NOMO-1 treated with dmso at 0.1 percent for 144 hours (cell line): Measurements from ENCODE around the gene DIRAS2.

Experiments used
- DNase-seq: peaks from one replicate; lab custom pipeline; 2025; ENCODE audit not compliant: unreplicated experiment; lab: John Stamatoyannopoulos, UW

DIRAS2 gene

DNA sequence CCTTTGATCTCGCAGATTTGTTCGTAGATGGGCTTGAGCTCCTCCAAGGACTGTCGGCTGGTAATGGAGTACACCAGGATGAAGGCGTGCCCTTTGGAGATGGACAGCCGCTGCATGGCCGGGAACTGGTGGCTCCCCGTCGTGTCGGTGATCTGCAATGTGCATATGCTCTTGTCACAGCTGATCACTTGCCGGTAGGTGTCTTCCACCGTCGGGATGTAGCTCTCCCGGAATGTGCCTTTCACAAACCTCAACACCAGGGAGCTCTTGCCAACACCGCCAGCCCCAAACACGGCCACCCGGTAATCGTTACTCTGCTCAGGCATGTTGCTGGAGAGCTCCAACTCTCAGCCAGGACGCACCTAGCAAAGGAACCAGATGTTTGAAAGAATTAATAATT is 29.1 kb downstream of the DIRAS2 start:
- DNase-seq = no peak

DNA sequence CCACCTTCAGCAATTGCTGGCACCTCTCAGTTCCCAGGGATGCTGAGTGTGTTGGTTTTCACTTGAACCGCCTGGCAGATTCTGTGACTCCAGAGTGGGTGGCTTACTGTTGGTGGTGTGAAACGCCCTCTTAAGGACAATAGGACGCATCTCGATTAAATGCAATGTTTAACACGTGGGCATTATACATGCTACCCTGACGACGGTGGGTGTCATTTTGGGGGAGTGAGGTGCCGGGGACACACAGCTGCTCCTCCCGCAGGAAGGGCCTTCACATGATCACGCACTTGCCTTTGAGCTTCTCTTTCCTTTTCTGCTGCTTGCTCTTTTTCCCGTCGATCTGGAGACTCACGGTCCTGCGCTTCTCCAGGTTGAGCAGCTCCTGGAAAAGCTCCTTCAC is 29.7 kb downstream of the DIRAS2 start:
- no peak for DNase-seq

DNA sequence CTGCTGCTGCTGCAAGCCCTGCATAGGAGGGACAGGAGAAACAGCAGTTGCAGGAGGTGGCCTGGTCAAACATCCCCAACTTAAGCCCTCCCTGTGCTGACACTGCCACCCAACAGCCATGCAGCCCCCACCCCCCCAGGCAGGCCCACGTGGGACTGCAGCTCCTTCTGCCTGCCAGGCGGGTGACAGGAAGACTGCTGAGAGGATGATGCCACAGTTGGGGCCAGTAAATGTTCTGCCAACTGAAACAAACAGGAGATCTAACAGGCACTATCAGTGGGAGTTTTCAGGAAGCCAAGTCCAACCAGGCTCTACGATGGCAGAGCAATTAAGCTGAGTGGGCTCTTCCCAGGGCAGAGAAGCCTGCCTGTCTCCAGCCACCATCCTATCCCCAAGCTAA is 31.1 kb downstream of the DIRAS2 start:
- no peak for DNase-seq

- no peak for DNase-seq
Observed at GRCh38 chr9:90611121-90611520, 31.5 kb downstream of the DIRAS2 start.

- DNase-seq = no peak
Observed at GRCh38 chr9:90607701-90608516, 34.7 kb downstream of the DIRAS2 start.

DNA sequence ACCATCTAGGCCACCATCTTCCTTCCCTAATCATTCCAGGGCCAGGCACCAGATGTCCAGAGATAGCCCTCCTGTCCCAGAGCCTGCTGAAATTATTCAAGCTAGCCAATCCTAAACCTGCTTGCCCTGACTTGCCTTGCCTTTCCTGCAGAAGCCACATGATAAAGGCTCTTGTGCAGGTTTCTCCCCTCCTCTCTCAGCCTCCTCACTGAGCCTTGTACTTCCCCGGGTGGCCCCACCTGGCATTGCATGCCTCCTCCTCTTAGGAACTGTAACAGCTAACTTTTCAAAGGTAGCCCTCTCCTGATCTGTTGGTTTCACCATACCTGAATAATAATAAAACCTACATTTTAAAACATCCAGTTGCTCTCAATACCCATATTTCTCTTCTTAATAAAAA is 42.6 kb downstream of the DIRAS2 start:
- no peak for DNase-seq

GRCh38 chr9:90598191-90598590 is 44.4 kb downstream of the DIRAS2 start:
- no peak for DNase-seq

GRCh38 chr9:90593646-90594045 is 49.0 kb downstream of the DIRAS2 start:
- DNase-seq = no peak

DNA sequence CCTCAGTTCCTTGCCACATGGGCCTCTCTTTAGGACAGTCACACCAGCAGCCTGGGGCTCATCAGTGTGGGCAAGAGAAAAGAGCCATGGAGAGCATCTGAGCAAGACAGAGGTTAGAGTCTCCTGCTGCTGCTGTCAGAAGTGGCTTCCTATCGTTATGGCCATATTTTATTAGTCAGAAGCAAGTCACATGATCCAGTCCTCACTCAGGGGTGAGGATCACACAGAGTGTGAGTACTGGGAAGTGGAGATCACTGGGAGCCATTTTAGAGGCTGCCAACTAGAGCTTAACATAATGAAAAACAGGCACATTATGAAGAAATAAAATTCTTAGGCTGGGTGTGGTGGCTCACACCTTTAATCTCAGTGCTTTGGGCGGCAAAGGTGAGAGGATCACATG is 62.0 kb downstream of the DIRAS2 start:
- no peak for DNase-seq

DNA sequence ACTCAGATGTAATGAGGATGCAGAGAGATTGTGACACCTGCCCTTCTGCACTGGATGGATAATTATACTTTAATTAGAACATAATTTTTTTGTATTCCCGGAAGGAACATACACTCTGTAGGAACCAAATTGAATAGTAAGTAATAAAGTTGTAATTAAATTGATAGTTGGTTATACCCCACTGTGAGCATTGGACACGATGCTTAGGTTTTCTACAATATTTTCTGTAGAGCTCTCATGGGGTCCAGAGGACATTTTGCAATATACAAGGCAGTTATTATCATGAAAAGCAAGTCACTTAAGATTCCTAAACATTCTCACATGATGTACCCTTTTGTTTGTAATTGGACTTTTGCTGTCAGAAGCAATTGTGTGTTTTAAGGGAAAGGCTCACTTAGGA is 63.4 kb downstream of the DIRAS2 start:
- no peak for DNase-seq

- no peak for DNase-seq
Observed at GRCh38 chr9:90578126-90578815, 64.4 kb downstream of the DIRAS2 start.

GRCh38 chr9:90569511-90569910 is 73.1 kb downstream of the DIRAS2 start:
- DNase-seq = peak; percentile 57

GRCh38 chr9:90568667-90569066 is 74.0 kb downstream of the DIRAS2 start:
- DNase-seq = no peak

DNA sequence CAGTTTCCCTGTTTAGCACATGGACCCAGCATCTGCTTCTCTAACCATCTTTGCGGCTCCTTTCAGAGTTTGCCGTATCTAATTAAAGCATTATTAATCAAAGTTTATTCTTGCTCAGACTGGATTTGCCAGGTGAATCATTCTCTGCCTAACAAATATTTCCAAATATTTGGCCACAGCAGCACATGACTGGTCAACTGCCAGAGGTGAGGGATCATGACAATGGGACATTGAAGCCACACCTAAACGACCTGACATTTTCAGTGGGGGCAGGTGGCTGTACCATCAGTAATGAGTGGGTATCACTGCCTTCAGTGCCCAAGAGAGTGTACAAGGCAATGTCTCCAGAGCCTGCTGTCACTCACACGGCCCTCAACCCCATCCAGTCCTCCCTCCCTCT is 80.4 kb downstream of the DIRAS2 start:
- no peak for DNase-seq
